Left ventricle myocardium inferior (tissue), 1 donor: ENCODE measurements around the gene IFI44. TPM values are rescaled to one million over a fixed set of nuclear protein-coding genes. Genes with fewer than 3 reads are reported as not detected.
A peak's percentile ranks its signal among the peaks of the same experiment; 100 is the strongest.

Experiments
- DNase-seq: peaks from one replicate; pipeline ENCODE4 v3.0.0-alpha.2; 2020
- H3K27ac ChIP-seq: fragments of 200-600 bp; replicated peaks from 2 replicates; pipeline ENCODE4 v1.8.0; 2021
- H3K27me3 ChIP-seq: fragments of 200-600 bp; 2 replicates; pipeline ENCODE4 v1.8.0; 2021; ENCODE audit warnings: low read depth
- H3K36me3 ChIP-seq: fragments of 200-600 bp; 2 replicates; pipeline ENCODE4 v1.8.0; 2021
- H3K4me1 ChIP-seq: fragments of 200-600 bp; 2 replicates; pipeline ENCODE4 v1.8.0; 2021
- H3K4me3 ChIP-seq: fragments of 200-600 bp; 2 replicates; pipeline ENCODE4 v1.8.0; 2021; ENCODE audit warnings: mild to moderate bottlenecking, moderate library complexity
- H3K9me3 ChIP-seq: fragments of 200-600 bp; replicated peaks from 2 replicates; pipeline ENCODE4 v1.8.0; 2021
- intact Hi-C: fragments of 100-400 bp; cut with micrococcal nuclease; formaldehyde crosslinking; loops from one replicate; pipeline ENCODE4 v1.11.0; 2022
- total RNA-seq: library from RNA; stranded (reverse); fragmentation: NEBNext Ultra II Directional; extraction: Animal tissue kit (Norgen Biotek cat#: 25700); gene quantifications from one replicate; pipeline ENCODE4 v1.2.1, GENCODE V29; 2021
- TF ChIP-seq, protein P1 (sequence below): fragments of 200-600 bp; IDR thresholded peaks from 2 replicates; pipeline ENCODE4 v1.8.0; 2021; ENCODE audit warnings: antibody characterized with exemption, mild to moderate bottlenecking, borderline replicate concordance
- donor health status: DM: no; HTN: yes; CAD: no; lungs with severe emphysema.

Gene IFI44
- total RNA-seq, 1 donor from 2014 or later, result 6.6 TPM

- no peak for DNase-seq
Measured at GRCh38 chr1:78650114-78650660, 556 bp downstream of the IFI44 start.

GRCh38 chr1:78651241-78651640 lies 1.6 kb downstream of the IFI44 start:
- DNase-seq, result no peak
- Histone ChIP-seq H3K9me3 (no peaks in the 10 kb centered on the region), H3K4me3 (peak overlapping the region; percentile 61), H3K27ac (peak overlapping the region; percentile 77), H3K4me1 (peaks cover 33% of the 10 kb centered on the region), H3K36me3 (peaks cover 10% of the 10 kb centered on the region), H3K27me3 (no peaks in the 10 kb centered on the region)
- TF ChIP-seq, protein P1, sequence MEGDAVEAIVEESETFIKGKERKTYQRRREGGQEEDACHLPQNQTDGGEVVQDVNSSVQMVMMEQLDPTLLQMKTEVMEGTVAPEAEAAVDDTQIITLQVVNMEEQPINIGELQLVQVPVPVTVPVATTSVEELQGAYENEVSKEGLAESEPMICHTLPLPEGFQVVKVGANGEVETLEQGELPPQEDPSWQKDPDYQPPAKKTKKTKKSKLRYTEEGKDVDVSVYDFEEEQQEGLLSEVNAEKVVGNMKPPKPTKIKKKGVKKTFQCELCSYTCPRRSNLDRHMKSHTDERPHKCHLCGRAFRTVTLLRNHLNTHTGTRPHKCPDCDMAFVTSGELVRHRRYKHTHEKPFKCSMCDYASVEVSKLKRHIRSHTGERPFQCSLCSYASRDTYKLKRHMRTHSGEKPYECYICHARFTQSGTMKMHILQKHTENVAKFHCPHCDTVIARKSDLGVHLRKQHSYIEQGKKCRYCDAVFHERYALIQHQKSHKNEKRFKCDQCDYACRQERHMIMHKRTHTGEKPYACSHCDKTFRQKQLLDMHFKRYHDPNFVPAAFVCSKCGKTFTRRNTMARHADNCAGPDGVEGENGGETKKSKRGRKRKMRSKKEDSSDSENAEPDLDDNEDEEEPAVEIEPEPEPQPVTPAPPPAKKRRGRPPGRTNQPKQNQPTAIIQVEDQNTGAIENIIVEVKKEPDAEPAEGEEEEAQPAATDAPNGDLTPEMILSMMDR, result no peak
- intact Hi-C loops, result no loop called here

More at GRCh38 chr1:78650114-78650660, 556 bp downstream of the IFI44 start:
- TF ChIP-seq, protein P1, result no peak
- no peaks in the 10 kb centered on the region for H3K27me3 ChIP-seq
- H3K4me3 ChIP-seq, result peak overlapping the region; percentile 61
- intact Hi-C loops, result no loop called here
- peaks cover 2% of the 10 kb centered on the region for H3K36me3 ChIP-seq
- peak overlapping the region; percentile 77 for H3K27ac ChIP-seq
- no peaks in the 10 kb centered on the region for H3K9me3 ChIP-seq
- peaks cover 41% of the 10 kb centered on the region for H3K4me1 ChIP-seq

DNA sequence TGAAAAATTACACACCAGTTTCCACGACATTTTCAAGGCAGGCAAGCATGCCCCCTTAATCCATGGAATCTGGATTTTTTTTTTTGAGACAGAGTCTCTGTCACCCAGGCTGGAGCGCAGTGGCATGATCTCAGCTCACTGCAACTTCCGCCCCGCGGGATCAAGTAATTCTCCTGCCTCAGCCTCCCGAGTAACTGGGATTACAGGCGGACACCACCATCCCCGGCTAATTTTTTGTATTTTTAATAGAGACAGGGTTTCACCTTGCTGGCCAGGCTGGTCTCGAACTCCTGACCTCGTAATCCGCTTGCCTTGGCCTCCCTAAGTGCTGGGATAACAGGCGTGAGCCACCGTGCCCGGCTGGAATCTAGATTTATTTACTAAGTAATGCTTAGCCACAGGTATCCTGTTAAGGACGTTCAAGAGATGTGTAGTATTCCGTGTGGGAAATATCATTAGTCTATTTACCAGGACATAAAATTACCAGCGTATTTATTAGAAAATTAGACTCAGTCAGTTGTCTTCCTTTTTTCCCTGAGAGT lies 2.5 kb downstream of the IFI44 start:
- TF ChIP-seq, protein P1, result no peak
- H3K27me3 ChIP-seq, result no peaks in the 10 kb centered on the region
- peak overlapping the region; percentile 77 for H3K27ac ChIP-seq
- peaks cover 29% of the 10 kb centered on the region for H3K4me1 ChIP-seq
- H3K36me3 ChIP-seq, result peaks cover 10% of the 10 kb centered on the region
- H3K4me3 ChIP-seq, result peak overlapping the region; percentile 61
- no peak for DNase-seq
- intact Hi-C loops, result no loop called here
- H3K9me3 ChIP-seq, result no peaks in the 10 kb centered on the region

GRCh38 chr1:78658901-78659300 lies 9.3 kb downstream of the IFI44 start:
- Histone ChIP-seq H3K4me3 (no peak overlapping the region), H3K36me3 (peaks cover 66% of the 10 kb centered on the region), H3K4me1 (peaks cover 1% of the 10 kb centered on the region), H3K27ac (no peak overlapping the region), H3K9me3 (no peaks in the 10 kb centered on the region), H3K27me3 (no peaks in the 10 kb centered on the region)
- intact Hi-C loops, result no loop called here
- DNase-seq, result no peak
- TF ChIP-seq, protein P1, result no peak

GRCh38 chr1:78663923-78664322 lies 14.3 kb downstream of the IFI44 start:
- no peak overlapping the region for H3K4me3 ChIP-seq

More at GRCh38 chr1:78663923-78664322, 14.3 kb downstream of the IFI44 start:
- H3K36me3 ChIP-seq, result peaks cover 40% of the 10 kb centered on the region
- H3K4me1 ChIP-seq, result no peaks in the 10 kb centered on the region
- no peak for DNase-seq
- no peaks in the 10 kb centered on the region for H3K9me3 ChIP-seq
- no peak overlapping the region for H3K27ac ChIP-seq
- TF ChIP-seq, protein P1, result no peak
- intact Hi-C loops, result no loop called here
- no peaks in the 10 kb centered on the region for H3K27me3 ChIP-seq
